ENCODE results near the gene GRK5.

DNA sequence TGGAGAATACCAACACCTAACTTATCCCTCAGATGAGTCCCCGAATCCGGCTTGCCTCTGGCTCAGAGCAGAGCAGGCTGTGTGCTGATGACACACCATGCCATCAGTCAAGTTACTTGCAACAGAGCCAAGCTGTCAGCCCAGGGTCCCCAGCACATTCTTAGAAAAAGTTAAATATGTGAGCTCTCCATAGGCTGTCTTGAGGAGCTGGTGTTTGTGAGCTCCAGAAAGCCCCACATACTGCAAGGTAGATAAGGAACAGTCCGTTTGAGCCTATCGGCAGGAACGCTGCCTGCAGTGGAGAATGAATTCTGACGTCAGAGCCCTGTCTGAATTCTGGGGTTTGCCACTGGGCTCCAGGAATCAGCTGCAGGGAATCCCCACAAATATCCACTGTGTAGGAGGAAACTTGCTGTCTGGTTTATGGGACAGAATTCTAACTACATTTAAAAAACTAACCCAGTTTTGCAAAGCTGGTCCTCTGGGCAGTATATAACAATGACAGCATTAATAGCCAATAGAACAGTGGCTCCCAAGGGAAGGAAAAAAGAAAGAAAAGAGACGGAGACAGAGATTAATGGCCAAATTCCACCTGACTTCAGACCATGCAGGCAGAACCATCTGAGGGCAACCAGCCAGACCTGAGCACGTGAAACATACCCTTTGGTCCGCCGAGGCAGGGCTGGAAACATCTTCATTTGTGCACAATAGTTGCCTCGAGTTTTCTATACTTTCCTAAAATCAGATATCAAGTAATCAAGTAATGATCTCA, 45.5 kb upstream of the GRK5 start:
- TF ChIP-seq, protein P1, sequence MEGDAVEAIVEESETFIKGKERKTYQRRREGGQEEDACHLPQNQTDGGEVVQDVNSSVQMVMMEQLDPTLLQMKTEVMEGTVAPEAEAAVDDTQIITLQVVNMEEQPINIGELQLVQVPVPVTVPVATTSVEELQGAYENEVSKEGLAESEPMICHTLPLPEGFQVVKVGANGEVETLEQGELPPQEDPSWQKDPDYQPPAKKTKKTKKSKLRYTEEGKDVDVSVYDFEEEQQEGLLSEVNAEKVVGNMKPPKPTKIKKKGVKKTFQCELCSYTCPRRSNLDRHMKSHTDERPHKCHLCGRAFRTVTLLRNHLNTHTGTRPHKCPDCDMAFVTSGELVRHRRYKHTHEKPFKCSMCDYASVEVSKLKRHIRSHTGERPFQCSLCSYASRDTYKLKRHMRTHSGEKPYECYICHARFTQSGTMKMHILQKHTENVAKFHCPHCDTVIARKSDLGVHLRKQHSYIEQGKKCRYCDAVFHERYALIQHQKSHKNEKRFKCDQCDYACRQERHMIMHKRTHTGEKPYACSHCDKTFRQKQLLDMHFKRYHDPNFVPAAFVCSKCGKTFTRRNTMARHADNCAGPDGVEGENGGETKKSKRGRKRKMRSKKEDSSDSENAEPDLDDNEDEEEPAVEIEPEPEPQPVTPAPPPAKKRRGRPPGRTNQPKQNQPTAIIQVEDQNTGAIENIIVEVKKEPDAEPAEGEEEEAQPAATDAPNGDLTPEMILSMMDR (IDR thresholded peaks at IDR 0.05 in 4 of 5, conservative IDR thresholded peaks at IDR 0.05 in 1 of 5): no peak
- TF ChIP-seq POLR2A (IDR thresholded peaks at IDR 0.05): no peak
